Calu3 (cell line): ENCODE data around the gene USP2. TPM values are rescaled to one million over a fixed set of nuclear protein-coding genes. Genes with fewer than 3 reads are reported as not detected.

Experiments used
- BruUV-seq: library from RNA; stranded (reverse); fragments of 400-500 nt; replicated peaks from 2 replicates; lab custom pipeline; 2021; lab: Mats Ljungman, UMichigan
- CTCF ChIA-PET: fragments of 300-600 bp; sonication (Branson Sonifier 250); formaldehyde crosslinking; loops from one replicate; lab custom pipeline; 2022; ENCODE audit warnings: antibody characterized with exemption; lab: Charles Lee
- DNase-seq: peaks from one replicate; pipeline ENCODE4 v3.0.0; 2022
- H3K27ac Mint-ChIP-seq: one replicate; pipeline ENCODE4 v1.8.0; 2022; ENCODE audit warnings: mixed read lengths; ENCODE audit not compliant: unreplicated experiment
- H3K27me3 Mint-ChIP-seq: one replicate; pipeline ENCODE4 v1.8.0; 2022; ENCODE audit warnings: mixed read lengths; ENCODE audit not compliant: unreplicated experiment
- H3K36me3 Mint-ChIP-seq: one replicate; pipeline ENCODE4 v1.8.0; 2022; ENCODE audit warnings: mild to moderate bottlenecking, moderate library complexity, mixed read lengths; ENCODE audit not compliant: insufficient read depth, unreplicated experiment
- H3K4me1 Mint-ChIP-seq: one replicate; pipeline ENCODE4 v1.8.0; 2022; ENCODE audit warnings: mild to moderate bottlenecking, low read depth, mixed read lengths; ENCODE audit not compliant: unreplicated experiment
- H3K4me3 Mint-ChIP-seq: one replicate; pipeline ENCODE4 v1.8.0; 2022; ENCODE audit warnings: mild to moderate bottlenecking, low read depth, moderate library complexity, mixed read lengths; ENCODE audit not compliant: unreplicated experiment
- H3K9me3 Mint-ChIP-seq: one replicate; pipeline ENCODE4 v1.8.0; 2022; ENCODE audit warnings: low read depth, mixed read lengths; ENCODE audit not compliant: unreplicated experiment
- CTCF ChIP-seq: fragments of 200-600 bp; IDR thresholded peaks from one replicate; pipeline ENCODE4 v1.8.0; 2022; ENCODE audit warnings: antibody characterized with exemption; ENCODE audit not compliant: unreplicated experiment
- intact Hi-C: fragments of 100-400 bp; cut with micrococcal nuclease; formaldehyde crosslinking; loops from one replicate; pipeline ENCODE4 v1.10.0; 2022; ENCODE audit not compliant: unreplicated experiment
- total RNA-seq: library from RNA; stranded (reverse); gene quantifications from 2 replicates; pipeline ENCODE4 v1.2.3, GENCODE V29; 2022

USP2 gene
- total RNA-seq, 1 experiment from 2014 or later: 1.1 TPM

GRCh38 chr11:119424276-119424675, 42.8 kb upstream of the USP2 start:
- Mint-ChIP-seq H3K36me3 (no peaks in the 10 kb centered on the region), H3K4me3 (no peak overlapping the region), H3K9me3 (no peaks in the 10 kb centered on the region), H3K27ac (no peak overlapping the region), H3K27me3 (peaks cover 46% of the 10 kb centered on the region), H3K4me1 (no peaks in the 10 kb centered on the region)
- BruUV-seq: no TSS peak
- no peak for TF ChIP-seq CTCF
- CTCF ChIA-PET: no interaction called here
- DNase-seq: no peak
- intact Hi-C loops: no loop called here

- Mint-ChIP-seq H3K9me3 (no peaks in the 10 kb centered on the region), H3K27me3 (peaks cover 51% of the 10 kb centered on the region), H3K36me3 (no peaks in the 10 kb centered on the region), H3K4me3 (no peak overlapping the region), H3K27ac (no peak overlapping the region), H3K4me1 (no peaks in the 10 kb centered on the region)
- DNase-seq: no peak
- no TSS peak for BruUV-seq
- no peak for TF ChIP-seq CTCF
- CTCF ChIA-PET: no interaction called here
- intact Hi-C loops: no loop called here
These were observed 42.2 kb upstream of the USP2 start for GRCh38 chr11:119423509-119424254.

GRCh38 chr11:119422809-119423508, 41.5 kb upstream of the USP2 start, which contains the start of gene THY1:
Gene THY1 (minus strand): TSS chr11:119423172. CDS start chr11:119420905, 2,267 bp downstream.
- Mint-ChIP-seq H3K27me3 (peaks cover 51% of the 10 kb centered on the region), H3K4me1 (no peaks in the 10 kb centered on the region), H3K4me3 (peak within 1 kb of the TSS; percentile 29), H3K27ac (no peak within 1 kb of the TSS), H3K36me3 (no peaks in the 10 kb centered on the region), H3K9me3 (no peaks in the 10 kb centered on the region)
- intact Hi-C loops: no loop called here
- no peak for DNase-seq
- TF ChIP-seq CTCF: no peak
- CTCF ChIA-PET: interaction anchor here (0.7 kb wide), 1 partner anchor 242 kb away, joined by 3 read pairs; no protein-coding TSS in a partner anchor
- no TSS peak for BruUV-seq

- Mint-ChIP-seq H3K4me1 (no peaks in the 10 kb centered on the region), H3K27me3 (peaks cover 51% of the 10 kb centered on the region), H3K9me3 (no peaks in the 10 kb centered on the region), H3K4me3 (peak overlapping the region; percentile 29), H3K36me3 (no peaks in the 10 kb centered on the region), H3K27ac (no peak overlapping the region)
- intact Hi-C loops: no loop called here
- CTCF ChIA-PET: no interaction called here
- no peak for DNase-seq
- no peak for TF ChIP-seq CTCF
- no TSS peak for BruUV-seq
These were observed 40.7 kb upstream of the USP2 start for GRCh38 chr11:119421941-119422808.
